A673 (cell line): Measurements from ENCODE around the gene MFN2.

Experiments
- CTCF ChIP-seq: fragments of 300-800, 200-600 bp; sonication (generic); conservative IDR thresholded peaks from 2 replicates; pipeline ENCODE4 v1.5.1; 2017; ENCODE audit warnings: low read depth, mild to moderate bottlenecking, antibody characterized with exemption, low read length, moderate library complexity, mixed read lengths
- EZH2 ChIP-seq: fragments of 200-600 bp; sonication (generic); IDR thresholded peaks from 2 replicates; pipeline ENCODE4 v1.6.1; 2017; ENCODE audit warnings: borderline replicate concordance, low read depth, mild to moderate bottlenecking, mixed read lengths, antibody characterized with exemption, low read length; ENCODE audit not compliant: poor library complexity, severe bottlenecking

- no peak for TF ChIP-seq CTCF
- no peak for TF ChIP-seq EZH2
These were observed 46.3 kb downstream of the MFN2 start for GRCh38 chr1:12026586-12026985.
